Measurements from ENCODE around the gene CAMK2D.

CAMK2D gene

DNA sequence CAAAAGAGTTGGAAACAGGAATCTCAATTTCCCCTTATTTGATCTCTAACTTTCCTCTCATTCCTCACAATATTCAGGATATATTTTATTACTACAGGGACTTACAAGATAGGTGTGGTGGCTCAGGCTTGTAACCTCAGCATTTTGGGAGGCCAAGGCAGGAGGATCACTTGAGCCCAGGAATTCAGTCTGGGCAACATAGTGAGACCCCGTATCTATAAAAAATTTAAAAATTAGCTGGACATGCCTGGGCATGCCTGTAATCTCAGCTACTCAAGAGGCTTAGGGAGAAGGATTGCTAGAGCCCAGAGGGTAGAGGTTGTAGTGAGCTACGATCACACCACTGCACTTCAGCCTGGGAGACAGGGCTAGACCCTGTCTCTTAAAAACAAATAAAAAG lies 200.4 kb downstream of the CAMK2D start:
- no peak for DNase-seq

DNA sequence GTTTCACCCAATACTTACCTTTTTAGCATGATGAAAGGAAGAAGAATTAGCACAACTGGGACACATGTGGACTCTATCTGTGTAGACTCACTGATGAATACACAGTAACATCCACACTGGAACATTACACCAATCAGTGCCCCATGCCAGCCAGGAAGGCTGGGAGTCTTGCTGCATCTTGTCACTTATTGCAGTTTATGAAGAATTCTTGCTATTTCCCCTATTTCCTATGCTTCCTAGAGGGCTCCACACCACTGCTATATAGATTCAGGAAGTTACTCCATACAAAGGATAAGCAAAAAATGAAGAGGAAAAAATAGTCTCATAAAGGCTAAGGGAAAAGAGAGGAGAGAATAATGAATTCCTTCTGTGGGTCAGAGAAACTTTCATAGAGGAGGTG lies 201.0 kb downstream of the CAMK2D start:
- peak; percentile 51 for DNase-seq

DNA sequence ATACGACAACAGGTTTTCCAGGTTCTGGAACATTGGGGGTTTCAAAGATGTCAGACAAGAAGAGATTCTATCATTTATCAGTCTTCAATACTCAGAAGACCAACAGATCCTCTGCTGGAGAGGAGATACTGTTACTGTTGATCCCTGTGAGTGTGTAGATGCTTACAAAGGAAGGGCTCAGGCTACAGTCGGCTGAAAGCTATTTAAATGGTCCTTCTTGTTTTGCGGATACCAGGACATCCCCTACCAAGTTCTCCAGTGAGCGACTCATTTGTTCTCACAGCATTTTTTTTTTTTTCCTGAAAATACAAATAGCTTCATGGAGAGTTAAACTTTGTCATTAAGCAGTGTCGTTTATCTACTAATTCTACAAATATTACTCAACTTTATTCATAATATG lies 201.6 kb downstream of the CAMK2D start:
- no peak for DNase-seq

DNA sequence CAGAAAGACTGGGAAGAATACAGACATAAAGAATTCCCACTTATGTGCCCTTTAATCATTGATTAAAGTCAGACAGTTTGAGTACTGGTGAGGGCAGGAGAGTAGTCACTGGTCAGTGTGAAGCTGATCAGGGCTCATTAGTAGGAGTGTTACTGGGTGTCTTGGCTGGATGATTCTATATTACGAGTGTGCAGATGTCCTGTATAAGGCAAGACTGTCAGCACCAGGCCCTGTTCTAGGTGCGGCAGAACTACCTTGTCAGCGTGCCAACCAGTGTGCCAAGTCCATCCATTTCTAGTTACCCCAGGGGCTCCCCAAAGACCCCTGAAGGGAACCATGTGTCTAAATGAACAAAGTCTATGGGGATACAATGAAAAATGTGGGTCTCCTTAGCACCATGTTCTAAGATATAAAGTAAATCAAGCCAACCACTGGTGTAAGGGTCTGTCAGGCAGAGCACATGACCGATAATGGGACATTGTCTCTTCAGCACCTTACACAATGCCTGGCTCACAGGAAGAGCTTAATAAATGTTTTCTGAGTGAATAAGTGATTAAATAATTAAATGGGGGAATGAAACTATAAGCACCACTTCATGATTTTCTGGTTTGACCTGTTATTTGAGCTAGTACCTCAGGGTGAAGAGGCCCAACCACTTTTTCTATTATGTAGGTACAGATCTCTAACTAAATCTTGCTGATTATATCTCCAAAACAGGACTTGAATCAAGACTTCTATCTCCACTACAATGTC lies 205.0 kb downstream of the CAMK2D start:
- DNase-seq: no peak

DNA sequence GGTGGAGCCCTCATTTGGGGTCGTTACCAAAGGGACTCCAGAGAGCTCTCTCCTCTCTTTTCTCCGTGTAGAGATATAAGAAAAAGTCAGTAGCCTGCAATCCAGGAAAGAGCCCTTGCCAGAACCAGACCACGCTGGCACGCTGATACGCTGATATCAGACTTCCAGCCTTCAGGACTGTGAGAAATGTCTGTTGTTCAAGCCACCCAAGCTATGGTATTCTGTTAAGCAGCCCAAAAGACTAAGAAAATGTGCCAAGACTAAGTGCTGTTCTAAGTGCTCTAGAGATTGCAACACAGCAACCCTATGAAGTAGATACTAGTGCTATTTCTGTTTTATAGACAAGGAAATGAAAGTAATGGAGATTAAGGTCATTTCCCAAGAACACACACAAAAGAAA lies 205.7 kb downstream of the CAMK2D start:
- DNase-seq: no peak

DNA sequence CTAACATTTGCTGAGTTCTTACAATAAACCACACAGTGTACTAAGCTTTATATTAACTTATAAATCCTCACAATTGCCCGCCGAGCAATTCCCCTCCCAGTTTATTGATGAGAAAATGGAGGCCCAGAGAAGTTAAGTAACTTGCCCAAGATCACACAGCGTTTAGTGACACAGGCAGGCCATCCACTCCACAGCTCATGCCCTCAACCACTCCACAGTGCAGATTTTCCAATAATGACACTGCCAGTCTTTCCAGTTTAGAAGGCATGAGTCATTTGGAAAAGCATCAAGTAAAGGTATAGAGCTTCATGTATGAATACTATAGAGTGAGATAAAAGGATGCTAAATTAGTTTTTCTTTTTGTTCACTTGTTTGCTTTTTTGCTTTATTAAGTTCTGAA lies 208.5 kb downstream of the CAMK2D start:
- DNase-seq: no peak

DNA sequence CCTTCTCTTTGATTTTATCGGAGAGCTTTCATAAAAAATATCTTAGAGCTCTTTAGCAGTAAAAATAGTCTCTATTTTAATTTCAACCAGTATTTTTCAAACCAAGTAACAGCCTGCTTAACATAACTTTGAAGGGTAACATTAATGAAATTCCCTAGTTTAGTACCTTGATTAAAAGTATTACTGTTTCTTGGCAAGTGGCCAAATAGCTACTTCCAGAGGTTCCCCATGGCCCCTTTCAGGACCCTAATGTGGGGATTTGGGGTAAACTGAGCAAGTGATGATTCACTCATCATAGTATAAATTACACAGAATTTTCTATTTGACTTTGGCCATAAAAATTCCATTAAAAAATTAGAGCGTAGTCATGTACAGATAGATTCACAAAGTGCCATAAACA lies 211.0 kb downstream of the CAMK2D start:
- no peak for DNase-seq

DNA sequence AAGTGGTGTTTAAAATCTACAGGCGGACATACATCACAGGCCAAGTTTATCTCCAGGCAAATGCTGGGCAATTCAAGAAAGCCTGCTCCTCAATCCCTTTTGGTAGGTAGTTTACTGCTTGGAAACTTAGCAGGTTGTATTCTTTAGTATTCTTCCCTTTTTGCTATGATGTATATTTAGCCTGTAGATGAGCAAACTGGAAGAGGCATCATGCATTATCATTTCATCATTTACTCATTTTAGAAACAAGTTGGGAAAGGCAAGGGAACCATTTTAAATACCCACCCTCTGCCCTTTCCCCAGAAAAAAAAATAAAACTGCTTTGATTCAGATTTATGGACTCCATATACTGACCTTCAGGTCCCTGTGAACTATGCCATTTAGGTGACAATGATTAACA lies 213.2 kb downstream of the CAMK2D start:
- DNase-seq: no peak

DNA sequence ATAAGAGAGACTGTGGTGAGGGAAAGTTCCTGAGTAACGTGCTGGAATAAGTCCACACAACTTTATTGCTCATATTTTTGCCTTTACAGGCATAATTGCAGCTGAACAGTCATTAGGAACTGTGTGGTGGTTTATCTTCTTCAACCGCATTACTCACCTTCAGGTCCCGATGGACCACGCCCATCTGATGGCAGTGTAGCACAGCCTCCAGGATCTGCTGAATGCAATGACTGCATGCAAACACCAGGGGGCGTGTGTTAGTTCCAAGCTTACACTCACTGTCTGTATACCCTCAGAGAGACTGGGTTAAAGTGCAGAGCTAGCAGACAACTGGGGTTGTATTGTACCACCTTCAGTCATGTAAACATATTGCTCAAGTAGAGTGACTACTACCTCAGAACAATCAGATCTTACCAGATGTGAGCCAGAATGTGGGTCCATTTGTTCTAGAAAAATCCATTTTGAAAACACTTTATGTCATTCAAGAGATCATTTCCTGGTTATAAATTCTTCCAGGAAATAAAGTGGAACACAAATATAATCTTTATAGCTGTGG lies 214.0 kb downstream of the CAMK2D start:
- peak; percentile 91 for DNase-seq

DNA sequence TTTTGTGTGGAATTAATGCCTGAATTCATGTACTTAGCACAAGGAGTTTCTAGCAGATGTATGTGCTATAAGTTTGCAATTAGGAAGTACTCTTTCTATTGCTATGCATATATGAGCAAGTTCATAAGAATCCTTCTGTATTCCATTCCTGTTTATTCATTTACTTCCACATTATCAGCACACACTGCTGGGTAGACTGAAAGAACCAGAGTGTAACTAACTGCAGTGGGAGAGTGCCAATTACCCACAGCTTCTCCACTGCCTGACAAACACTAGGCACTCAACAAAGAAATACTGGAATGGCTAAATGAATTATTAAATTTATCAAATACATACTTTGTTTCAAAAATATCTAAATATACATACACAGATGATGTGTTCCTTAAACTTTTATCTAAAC lies 219.6 kb downstream of the CAMK2D start:
- DNase-seq: peak; percentile 28

DNA sequence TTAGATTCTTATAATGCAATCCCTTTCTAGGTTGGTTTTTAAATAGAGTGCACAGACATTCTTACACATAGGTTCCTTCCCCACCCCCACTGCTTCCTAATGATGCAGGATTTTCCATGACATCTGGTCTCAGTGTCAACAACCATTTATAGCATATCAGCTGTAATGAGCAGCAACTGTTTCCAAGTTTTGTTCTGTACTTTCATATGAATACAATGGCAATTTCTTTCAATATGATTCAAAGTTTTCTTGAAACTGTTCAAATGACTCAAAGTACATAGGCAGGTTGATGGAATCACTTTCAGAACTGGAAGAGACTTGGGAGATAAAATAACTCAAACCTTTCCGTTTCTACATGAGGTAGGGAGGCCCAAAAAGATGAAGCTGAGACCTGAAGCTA lies 220.7 kb downstream of the CAMK2D start:
- peak; percentile 33 for DNase-seq

DNA sequence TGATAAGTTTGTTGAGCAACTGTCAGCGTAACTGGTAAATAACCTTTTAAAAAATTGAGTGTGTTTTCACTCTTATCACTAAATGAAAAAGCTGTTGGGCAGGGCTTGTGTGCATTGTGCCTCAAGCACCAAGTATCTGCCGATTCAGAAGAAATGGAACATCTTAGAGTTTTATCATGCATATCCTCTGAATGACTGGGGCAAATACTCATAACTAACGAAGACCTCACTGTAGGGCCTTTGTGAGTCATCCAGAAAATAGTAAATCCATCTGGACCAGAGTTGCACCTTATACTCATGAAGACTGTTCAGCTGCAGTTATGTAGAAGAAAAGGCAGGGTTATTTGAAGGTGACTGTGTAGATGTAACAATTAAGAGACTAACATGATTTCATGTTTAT lies 222.1 kb downstream of the CAMK2D start:
- DNase-seq: peak; percentile 54

DNA sequence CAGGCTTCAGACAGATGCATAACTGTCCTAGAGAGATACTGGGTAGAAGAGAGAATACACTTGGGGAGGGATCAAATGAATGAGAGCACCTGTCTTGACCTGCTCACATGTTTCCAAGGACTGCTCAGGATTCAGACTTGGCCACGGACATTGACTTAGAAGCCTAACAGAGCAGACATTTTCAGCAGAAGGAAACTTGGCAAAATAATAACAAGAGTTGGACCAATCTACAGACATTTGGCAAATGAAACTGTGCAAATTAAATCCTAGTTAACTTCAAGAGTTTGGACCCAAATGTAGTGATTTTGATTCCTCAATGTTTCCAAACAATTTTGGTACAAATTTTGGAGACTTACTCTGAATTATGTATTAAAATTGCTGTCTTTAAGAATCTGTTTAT lies 223.9 kb downstream of the CAMK2D start:
- DNase-seq: no peak

DNA sequence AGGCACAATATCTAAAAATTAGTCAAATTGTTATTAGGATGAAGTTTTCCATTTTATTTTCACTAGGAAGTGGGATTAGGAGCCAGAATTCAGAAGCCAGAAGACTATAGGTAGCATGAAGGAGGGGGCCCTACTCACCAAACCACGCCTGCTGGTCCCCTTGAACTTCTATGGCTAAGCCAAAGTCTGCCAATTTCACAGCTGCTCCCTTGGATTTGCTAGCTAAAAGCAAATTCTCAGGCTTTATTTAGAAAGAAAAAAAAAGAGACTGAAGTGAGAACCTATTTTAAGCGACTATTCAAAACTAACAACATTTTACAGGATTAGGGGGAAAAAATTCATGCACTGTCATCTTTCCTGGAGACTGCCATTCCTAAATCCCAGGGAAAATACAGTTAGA lies 224.3 kb downstream of the CAMK2D start:
- no peak for DNase-seq

DNA sequence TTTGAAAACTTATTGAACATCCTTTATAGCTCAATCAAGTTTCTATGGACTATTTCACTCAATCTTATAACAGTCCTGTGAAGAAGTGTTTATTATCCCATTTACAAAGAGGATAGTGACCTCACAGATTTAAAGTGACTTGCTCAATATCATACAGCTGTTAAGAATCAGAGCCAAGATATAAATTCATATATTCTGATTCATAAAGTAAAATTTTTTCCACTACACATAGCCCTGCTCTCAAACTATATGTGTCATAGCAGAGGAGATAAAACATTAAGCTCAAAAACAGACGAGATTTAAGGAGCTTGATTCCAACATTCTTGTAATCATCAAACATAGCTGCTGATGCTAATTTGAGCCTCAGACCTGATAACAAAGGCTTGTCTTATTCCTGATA lies 226.8 kb downstream of the CAMK2D start:
- peak; percentile 61 for DNase-seq

DNA sequence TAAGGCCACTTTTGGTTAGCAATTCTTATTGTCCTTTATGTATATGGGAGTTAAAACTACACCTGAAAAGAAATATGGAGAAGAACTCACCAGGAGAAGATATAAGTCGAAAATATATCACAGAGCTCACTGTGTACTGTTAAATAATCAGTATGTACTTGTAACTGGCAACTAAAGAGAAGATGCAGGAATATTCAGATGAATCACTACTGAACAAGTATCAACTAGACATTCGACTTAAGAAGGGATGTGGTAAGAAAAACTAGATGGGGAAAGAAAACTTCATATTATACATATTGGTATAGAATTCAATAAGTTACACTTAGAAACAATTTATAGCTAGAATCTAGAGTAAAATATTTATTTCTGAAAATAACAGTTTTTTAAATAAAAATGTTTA lies 230.0 kb downstream of the CAMK2D start:
- no peak for DNase-seq

DNA sequence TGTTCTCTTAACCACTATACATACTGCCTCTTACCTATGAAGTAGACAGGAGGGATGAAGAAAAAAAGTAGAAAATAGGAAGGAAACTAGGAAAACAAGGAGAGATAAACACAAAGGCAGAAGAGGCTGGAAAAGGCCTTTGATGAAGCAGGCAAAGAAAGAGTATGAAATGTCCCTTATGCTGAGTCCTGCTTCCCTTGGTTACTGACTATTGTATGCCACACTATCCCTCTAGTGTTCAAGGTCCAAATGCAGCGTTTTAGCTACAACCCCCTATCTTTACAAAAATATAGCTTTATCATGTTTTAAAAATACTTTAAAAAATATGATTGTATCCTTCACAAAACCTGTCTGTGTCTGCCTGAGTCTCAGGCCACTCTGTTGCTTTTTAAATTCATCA lies 233.1 kb downstream of the CAMK2D start:
- no peak for DNase-seq

DNA sequence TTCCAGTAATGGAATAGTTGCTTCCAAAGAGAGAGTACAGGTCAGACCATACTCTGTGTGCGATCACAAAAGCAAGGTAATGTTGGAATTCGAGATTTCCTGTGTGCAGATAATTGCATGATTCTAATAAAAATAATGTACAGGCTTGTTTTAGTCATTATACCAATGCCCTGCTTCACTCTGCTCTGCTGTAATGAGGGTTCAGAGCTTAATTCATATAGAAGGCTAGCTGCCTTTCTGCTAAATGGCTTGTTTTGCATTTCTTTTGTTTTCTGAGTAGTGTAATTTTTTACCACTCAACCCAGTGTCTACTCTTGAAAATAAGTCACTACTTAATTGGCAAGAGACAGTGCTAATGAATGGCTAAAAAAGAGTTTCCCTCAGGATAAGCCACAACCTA lies 236.0 kb downstream of the CAMK2D start:
- DNase-seq: no peak

DNA sequence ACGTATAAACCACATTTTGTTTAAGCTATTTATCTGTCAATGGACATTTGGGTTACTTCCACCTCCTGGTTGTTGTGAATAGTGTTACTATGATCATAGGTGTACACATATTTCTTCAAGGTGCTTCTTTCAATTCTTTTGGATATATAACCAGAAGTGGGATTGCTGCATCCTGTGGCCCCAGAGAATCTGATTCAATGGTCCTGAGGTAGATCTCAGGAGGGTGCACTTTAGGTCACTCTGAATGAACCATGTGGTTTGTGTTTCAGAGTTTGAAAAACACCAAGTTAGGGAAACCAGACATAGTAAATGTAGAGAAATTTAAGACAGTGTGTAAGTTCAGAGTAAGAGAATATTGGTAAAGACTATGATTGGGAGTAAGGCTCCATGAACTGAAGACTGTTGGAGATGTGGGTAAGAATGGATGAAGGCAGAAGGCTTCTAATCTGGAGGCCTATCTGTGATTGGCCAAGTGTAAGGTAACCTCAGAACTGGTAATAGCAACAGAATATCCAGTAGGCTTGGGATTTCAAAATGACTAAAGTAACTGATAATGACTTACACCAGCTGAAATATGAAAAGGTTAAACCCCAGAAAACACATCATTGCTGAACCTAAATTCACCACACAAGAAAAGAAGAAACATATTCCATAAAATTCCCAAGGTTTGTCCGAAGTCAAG lies 236.9 kb downstream of the CAMK2D start:
- DNase-seq: no peak

DNA sequence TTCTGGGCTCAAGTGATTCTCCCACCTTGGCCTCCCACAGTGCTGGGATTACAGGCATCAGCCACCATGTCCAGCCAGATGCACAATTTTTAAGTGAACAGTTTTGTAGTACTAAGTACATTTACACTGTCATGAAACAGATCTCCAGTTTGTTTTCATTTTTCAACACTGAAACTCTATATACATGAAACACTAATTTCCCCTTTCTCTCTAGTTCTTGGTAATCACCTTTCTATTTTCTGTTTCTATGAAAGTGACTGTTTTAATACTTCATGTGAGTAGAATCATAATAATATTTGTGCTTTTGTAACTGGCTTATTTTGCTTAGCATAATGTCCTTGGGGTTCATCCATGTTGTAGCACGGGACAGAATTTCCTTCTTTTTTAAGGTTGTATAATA lies 237.4 kb downstream of the CAMK2D start:
- no peak for DNase-seq

DNA sequence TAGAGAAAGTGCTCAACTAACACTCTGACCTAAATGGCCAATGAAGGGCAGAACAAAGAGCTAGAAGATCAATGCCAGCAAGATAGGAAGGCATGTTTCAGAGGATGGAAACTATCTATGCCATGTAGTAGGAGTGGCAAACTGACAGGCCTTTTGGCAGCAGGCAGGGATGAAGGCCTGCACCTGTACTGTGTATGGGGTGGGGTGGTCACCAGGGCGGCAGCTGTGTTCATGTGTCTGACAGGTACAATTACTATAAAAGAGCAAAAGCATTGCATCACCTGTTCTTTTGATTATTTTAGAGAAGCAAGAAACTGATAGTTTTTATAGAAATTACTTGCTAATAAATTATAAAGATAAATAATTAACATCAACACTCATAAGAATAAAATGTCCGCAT lies 239.1 kb downstream of the CAMK2D start:
- no peak for DNase-seq

DNA sequence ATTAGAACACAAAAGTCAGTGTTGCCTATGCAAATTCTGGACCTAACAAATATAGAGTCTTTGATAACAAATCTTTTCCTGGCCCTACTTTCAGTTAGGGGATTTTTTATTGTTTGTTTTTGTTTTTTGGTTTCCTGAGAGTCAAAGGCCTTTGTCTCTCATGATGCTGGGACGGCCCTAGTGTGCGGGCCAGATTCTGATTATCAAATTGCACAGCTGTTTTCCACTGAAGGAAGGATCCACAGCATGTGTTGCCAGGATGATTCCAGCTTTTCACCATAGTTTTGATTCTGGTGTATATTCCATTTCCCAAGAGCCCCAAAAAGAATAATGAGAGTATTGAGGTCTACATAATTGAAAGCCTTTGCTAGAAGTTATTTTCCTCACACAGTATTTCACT lies 248.2 kb downstream of the CAMK2D start:
- no peak for DNase-seq

DNA sequence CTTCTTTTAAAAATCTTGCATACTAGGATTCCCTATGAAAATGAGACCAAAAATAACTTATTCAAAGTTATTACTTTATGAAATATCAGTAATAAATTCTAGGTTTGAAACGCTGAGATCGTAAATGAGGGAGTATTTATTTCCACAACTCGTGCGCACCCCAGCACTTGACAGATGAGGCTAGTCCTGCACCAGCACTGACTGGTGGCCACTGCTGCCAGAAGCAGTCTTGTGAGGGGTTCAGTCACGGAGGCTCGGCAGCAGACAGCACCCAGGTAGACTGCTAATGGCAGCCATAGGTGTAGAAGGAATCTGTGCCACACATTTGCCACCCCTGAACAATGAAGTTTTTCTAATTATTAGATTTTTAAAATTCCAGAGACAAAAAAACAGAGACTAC lies 248.7 kb downstream of the CAMK2D start:
- no peak for DNase-seq

DNA sequence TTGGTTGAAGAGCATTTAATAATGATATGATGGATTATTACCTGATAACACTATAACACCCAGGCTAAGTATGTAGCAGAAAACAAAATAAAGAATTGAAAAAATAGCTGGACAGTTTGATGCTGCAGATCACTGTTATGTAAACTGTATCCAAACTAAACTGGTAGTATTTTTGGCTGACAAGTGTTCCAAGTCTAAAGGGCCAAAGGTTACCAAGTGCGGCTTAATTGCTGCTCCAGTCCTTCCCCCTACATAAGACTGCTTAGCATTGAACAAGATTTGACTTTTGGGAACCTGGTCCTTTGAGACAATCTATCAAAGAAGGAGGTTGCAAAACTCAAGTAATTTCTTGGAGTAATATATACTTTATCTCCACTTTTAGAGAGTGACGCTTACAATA lies 249.6 kb downstream of the CAMK2D start:
- no peak for DNase-seq

Measured in fibroblast of skin of scalp (primary cell).